C4-2B (cell line): Measurements from ENCODE around the gene STARD4.
A peak's percentile ranks its signal among the peaks of the same experiment; 100 is the strongest.

Source experiments
- H3K27ac ChIP-seq: fragments of 450-650 bp; 2 replicates; pipeline ENCODE4 v1.5.1; 2017
- CTCF ChIP-seq: fragments of 450-650 bp; conservative IDR thresholded peaks from 2 replicates; pipeline ENCODE4 v1.5.1; 2017; ENCODE audit warnings: mild to moderate bottlenecking
- ZFX ChIP-seq: fragments of 450-650 bp; IDR thresholded peaks from 2 replicates; pipeline ENCODE4 v1.6.1; 2017

Gene STARD4

GRCh38 chr5:111488353-111488752 is 24.0 kb downstream of the STARD4 start:
- no peak for TF ChIP-seq ZFX
- TF ChIP-seq CTCF = no peak

GRCh38 chr5:111486926-111487325 is 25.4 kb downstream of the STARD4 start:
- TF ChIP-seq ZFX = no peak
- no peak for TF ChIP-seq CTCF
- no peak overlapping the region for H3K27ac ChIP-seq

More at GRCh38 chr5:111488353-111488752, 24.0 kb downstream of the STARD4 start:
- H3K27ac ChIP-seq = no peak overlapping the region

GRCh38 chr5:111486055-111486454 is 26.3 kb downstream of the STARD4 start:
- TF ChIP-seq ZFX (no peak), CTCF (no peak)
- no peak overlapping the region for H3K27ac ChIP-seq

- no peak for TF ChIP-seq ZFX
- no peak for TF ChIP-seq CTCF
- H3K27ac ChIP-seq = no peak overlapping the region
These were observed 32.0 kb downstream of the STARD4 start for GRCh38 chr5:111480346-111480745.

- TF ChIP-seq ZFX (no peak), CTCF (no peak)
- no peak overlapping the region for H3K27ac ChIP-seq
These were observed 33.4 kb downstream of the STARD4 start for GRCh38 chr5:111478898-111479297.

- TF ChIP-seq CTCF (peak; percentile 14; the same call in 1 of the 2 replicates), ZFX (no peak)
These were observed 34.1 kb downstream of the STARD4 start for GRCh38 chr5:111478266-111478665.

GRCh38 chr5:111472579-111472978 is 39.8 kb downstream of the STARD4 start:
- no peak overlapping the region for H3K27ac ChIP-seq
- TF ChIP-seq CTCF = no peak
- no peak for TF ChIP-seq ZFX

More at GRCh38 chr5:111478266-111478665, 34.1 kb downstream of the STARD4 start:
- H3K27ac ChIP-seq = no peak overlapping the region
